Left forelimb (tissue), 1 donor: ENCODE data around the gene TNFSF13B.

Source experiments
- DNase-seq: peaks from one replicate; pipeline ENCODE4 v3.0.0-alpha.2; 2018; ENCODE audit warnings: low spot score

TNFSF13B gene

DNA sequence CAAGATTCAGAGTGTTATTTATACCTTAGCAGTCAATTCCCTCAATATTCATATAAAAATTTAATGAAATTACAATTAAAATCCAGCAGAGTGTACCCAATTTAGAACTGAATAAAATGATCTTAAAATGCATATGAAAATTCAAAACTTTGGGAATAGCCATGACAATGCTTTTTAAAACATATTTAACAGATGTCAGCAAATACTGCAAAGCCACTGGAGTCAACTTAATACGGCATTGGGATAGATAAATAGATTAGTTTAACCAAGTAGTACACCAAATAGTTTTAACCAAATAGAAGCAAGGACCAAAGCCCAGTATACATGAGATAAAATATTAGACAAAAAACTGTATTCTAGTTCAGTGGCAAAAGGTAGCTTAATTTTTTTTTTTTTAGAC is 79.8 kb downstream of the TNFSF13B start:
- no peak for DNase-seq

DNA sequence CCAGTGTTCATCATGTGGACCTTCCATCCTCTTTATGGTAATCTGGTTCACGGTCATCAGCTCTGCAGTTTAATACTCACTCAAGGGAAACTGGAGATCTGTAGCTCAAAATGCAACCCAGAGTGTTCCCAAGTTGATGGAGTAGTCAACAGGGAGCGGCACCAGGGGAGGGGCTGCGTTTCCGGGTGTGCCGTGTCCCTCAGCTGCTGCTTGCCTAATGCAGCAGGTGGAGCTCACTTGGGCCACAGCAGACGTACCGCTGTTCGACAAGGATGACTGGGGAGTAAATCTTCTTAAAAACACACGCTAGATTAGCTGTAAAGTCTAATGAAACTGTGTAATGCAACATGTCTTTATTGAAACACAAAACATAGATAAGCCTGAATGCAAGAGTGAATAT is 81.1 kb downstream of the TNFSF13B start:
- no peak for DNase-seq

DNA sequence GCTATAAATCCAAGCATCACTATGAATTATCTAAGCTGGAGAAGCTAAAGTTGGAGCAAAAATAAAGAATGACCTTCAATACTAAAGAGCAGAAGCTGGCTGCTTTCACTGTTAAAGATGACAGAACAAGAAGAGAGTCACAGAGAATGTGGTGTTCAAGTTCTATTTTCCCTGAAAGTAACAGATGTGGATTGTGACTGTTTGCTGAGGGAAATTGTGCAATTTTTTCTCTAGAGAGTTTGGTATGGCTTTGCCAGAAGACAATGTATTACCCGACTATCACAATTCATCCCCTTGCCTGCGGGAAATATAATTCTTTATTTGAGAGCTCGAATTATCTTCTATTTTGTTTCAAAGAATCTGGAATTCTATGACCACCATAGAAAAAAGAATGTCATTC is 83.1 kb downstream of the TNFSF13B start:
- DNase-seq: no peak

DNA sequence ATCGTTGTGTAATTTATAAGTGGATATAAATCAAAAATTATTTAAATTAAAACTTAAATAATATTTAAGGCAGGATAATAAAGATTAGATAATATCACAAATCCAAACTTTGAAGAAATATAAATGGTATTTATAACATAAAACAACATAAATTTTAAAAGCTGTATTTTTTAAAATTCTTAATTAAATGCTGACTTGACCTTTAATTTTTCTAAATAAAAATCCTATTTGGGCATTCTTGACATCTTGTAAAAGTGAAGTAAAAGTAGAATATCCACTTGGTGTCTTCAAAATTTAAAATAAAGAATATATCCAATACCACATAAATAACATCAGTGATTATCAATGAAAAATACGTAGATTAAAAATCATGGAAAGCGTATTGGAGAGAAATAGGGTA is 87.7 kb downstream of the TNFSF13B start:
- no peak for DNase-seq
